ENCODE data around the gene CORO7. TPM values are rescaled to one million over a fixed set of nuclear protein-coding genes. Genes with fewer than 3 reads are reported as not detected.

Gene CORO7
- total RNA-seq, 4 donors from 2014 or later = 11.0 to 38.9 (median 17.8) TPM

DNA sequence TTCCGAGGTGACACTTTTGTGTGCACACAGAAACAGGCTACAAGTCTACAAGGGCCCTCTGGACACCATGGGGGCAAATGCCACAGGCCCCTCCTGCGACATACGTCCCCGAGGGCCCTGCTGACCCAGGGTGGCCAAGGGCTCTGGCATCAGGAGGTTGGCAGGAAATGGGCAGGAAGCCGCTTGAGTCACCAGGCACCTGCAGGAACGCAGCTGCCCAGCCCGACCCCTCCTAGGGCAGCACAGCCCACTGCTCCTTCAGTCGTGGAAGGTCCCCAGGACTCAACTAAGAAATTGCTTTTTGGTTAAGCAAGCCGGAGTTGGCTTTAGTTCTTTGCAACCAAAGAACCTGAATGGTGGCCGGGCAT is 8.1 kb downstream of the CORO7 start:
- H3K27ac ChIP-seq = no peak overlapping the region
- TF ChIP-seq POLR2AphosphoS5 (IDR thresholded peaks at IDR 0.05) (no peak), POLR2A (IDR thresholded peaks at IDR 0.05) (no peak), EP300 (IDR thresholded peaks at IDR 0.05) (no peak)
- TF ChIP-seq, protein P1, sequence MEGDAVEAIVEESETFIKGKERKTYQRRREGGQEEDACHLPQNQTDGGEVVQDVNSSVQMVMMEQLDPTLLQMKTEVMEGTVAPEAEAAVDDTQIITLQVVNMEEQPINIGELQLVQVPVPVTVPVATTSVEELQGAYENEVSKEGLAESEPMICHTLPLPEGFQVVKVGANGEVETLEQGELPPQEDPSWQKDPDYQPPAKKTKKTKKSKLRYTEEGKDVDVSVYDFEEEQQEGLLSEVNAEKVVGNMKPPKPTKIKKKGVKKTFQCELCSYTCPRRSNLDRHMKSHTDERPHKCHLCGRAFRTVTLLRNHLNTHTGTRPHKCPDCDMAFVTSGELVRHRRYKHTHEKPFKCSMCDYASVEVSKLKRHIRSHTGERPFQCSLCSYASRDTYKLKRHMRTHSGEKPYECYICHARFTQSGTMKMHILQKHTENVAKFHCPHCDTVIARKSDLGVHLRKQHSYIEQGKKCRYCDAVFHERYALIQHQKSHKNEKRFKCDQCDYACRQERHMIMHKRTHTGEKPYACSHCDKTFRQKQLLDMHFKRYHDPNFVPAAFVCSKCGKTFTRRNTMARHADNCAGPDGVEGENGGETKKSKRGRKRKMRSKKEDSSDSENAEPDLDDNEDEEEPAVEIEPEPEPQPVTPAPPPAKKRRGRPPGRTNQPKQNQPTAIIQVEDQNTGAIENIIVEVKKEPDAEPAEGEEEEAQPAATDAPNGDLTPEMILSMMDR (IDR thresholded peaks at IDR 0.05) = no peak

GRCh38 chr16:4407543-4408322 is 8.7 kb downstream of the CORO7 start:
- H3K9me3 ChIP-seq = no peaks in the 10 kb centered on the region
- no peak overlapping the region for H3K27ac ChIP-seq
- WGBS, 2 donors (ENCODE audit: low coverage in 1 of 2) = 60% methylated on average over 1 of the region's 22 CpGs; no CpG with 5 or more reads in 1 of the 2 donors
- peaks cover 0 to 80% of the 10 kb centered on the region in 2 donors for H3K36me3 ChIP-seq
- TF ChIP-seq POLR2A (IDR thresholded peaks at IDR 0.05) (no peak), POLR2AphosphoS5 (IDR thresholded peaks at IDR 0.05) (peak; percentile 46), EP300 (IDR thresholded peaks at IDR 0.05) (no peak)
- TF ChIP-seq, protein P1 (IDR thresholded peaks at IDR 0.05) = no peak
- no peaks in the 10 kb centered on the region for H3K27me3 ChIP-seq
- H3K4me3 ChIP-seq = no peak overlapping the region
- ATAC-seq = peak; percentile 54
- peaks cover 0 to 55% (median 7%) of the 10 kb centered on the region in 3 donors for H3K4me1 ChIP-seq

More for the DNA sequence above, 8.1 kb downstream of the CORO7 start:
- no peaks in the 10 kb centered on the region for H3K9me3 ChIP-seq
- peaks cover 0 to 79% of the 10 kb centered on the region in 2 donors for H3K36me3 ChIP-seq
- ATAC-seq = no peak
- H3K4me1 ChIP-seq = peaks cover 0 to 52% (median 7%) of the 10 kb centered on the region in 3 donors
- 67% methylated on average over 1 of the region's 10 CpGs; no CpG with 5 or more reads in 1 of the 2 donors for WGBS, 2 donors (ENCODE audit: low coverage in 1 of 2)
- no peaks in the 10 kb centered on the region for H3K27me3 ChIP-seq
- H3K4me3 ChIP-seq = no peak overlapping the region

DNA sequence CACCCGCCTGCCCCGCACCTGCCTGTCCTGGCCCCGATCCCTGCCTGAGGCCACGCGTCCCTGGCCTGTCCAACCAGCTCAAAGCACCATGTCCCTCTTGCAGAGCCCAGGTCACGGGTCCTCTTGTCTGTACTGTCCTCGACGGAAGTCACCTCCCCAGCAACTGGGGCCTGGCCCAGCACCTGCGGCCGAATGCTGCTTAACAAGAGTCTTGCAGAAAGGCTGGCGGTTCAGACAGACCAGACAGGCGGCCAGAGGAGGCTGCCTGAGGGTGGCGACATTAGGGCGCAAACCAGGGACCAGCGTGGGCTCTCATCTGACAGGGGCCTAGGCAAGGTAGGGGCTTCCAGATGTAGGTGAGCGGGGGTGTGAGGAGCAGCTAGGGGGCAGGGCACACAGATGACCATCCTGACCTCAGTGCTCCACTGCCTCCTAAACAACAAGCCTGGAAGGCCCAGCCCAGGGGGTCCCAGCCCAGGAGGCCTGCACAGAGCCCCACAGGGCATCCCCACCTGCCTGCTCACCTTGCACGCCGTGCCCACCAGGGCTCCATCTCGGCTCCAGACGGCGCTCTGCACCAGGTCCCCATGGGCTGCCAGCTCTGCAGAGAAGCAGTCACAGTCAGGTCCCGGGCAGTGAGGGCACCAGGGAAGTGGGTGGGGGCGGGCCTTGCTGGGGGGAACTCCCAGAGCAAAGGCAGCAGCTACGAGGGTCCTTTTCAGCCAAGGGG is 11.3 kb downstream of the CORO7 start:
- TF ChIP-seq POLR2AphosphoS5 (IDR thresholded peaks at IDR 0.05) (no peak), POLR2A (IDR thresholded peaks at IDR 0.05) (no peak), EP300 (IDR thresholded peaks at IDR 0.05) (no peak)
- TF ChIP-seq, protein P1 (IDR thresholded peaks at IDR 0.05) = no peak
- Histone ChIP-seq H3K27ac (no peak overlapping the region), H3K4me1 (peaks cover 0 to 36% (median 3%) of the 10 kb centered on the region in 3 donors), H3K9me3 (no peaks in the 10 kb centered on the region), H3K36me3 (peaks cover 0 to 83% of the 10 kb centered on the region in 2 donors), H3K4me3 (no peak overlapping the region), H3K27me3 (no peaks in the 10 kb centered on the region)
- WGBS, 2 donors (ENCODE audit: low coverage in 1 of 2) = 97% methylated on average over 5 of the region's 24 CpGs; no CpG with 5 or more reads in 1 of the 2 donors
- ATAC-seq = no peak

GRCh38 chr16:4404247-4404966 is 12.0 kb downstream of the CORO7 start:
- 65 to 87% methylated on average over 3 to 14 of the region's 20 CpGs for WGBS, 2 donors (ENCODE audit: low coverage in 1 of 2)
- Histone ChIP-seq H3K4me1 (peaks cover 0 to 29% (median 3%) of the 10 kb centered on the region in 3 donors), H3K9me3 (no peaks in the 10 kb centered on the region), H3K27ac (no peak overlapping the region), H3K27me3 (no peaks in the 10 kb centered on the region), H3K4me3 (no peak overlapping the region), H3K36me3 (peaks cover 0 to 77% of the 10 kb centered on the region in 2 donors)
- ATAC-seq = no peak
- TF ChIP-seq, protein P1 (IDR thresholded peaks at IDR 0.05) = peak in 3 of 4 experiments; percentile 33 to 63 (median 44)
- TF ChIP-seq EP300 (IDR thresholded peaks at IDR 0.05) (no peak), POLR2A (IDR thresholded peaks at IDR 0.05) (no peak)

Data from gastroesophageal sphincter (tissue), 4 donors.